Fibroblast of the conjunctiva (primary cell): Measurements from ENCODE around the gene MUCL1.
"Not testable (repeated sequence)": the region's sequence is repeated elsewhere in the genome, so short reads cannot be mapped to it uniquely, and the experiment has no call there.

Experiments used
- DNase-seq: peaks from one replicate; pipeline ENCODE4 v3.0.0-alpha.2; 2010; ENCODE audit warnings: low read depth

MUCL1 gene

GRCh38 chr12:54853933-54854538 is at the start of gene MUCL1:
Gene MUCL1, plus strand, starts transcription at chr12:54854516. Its CDS starts 67 bp downstream, at chr12:54854583.
- peak; percentile 41 for DNase-seq

GRCh38 chr12:54821676-54822075 is 32.6 kb upstream of the MUCL1 start:
- no peak for DNase-seq

GRCh38 chr12:54824402-54824801 is 29.9 kb upstream of the MUCL1 start:
- DNase-seq, result no peak

GRCh38 chr12:54829511-54829910 is 24.8 kb upstream of the MUCL1 start:
- DNase-seq, result no peak

- DNase-seq, result no peak
These were observed 24.1 kb upstream of the MUCL1 start for GRCh38 chr12:54830199-54830598.

- DNase-seq, result no peak
These were observed 22.7 kb upstream of the MUCL1 start for GRCh38 chr12:54831631-54832030.

- DNase-seq, result no peak
These were observed 14.0 kb upstream of the MUCL1 start for GRCh38 chr12:54840244-54840865.

GRCh38 chr12:54857406-54857805 is 3.1 kb downstream of the MUCL1 start:
- no peak for DNase-seq

GRCh38 chr12:54858562-54858961 is 4.2 kb downstream of the MUCL1 start:
- no peak for DNase-seq

GRCh38 chr12:54859502-54859901 is 5.2 kb downstream of the MUCL1 start:
- DNase-seq, result no peak

GRCh38 chr12:54861927-54862326 is 7.6 kb downstream of the MUCL1 start:
- no peak for DNase-seq

GRCh38 chr12:54863948-54864618 is 9.8 kb downstream of the MUCL1 start:
- DNase-seq, result no peak

GRCh38 chr12:54865683-54866324 is 11.5 kb downstream of the MUCL1 start:
- DNase-seq, result no peak

- no peak for DNase-seq
These were observed 14.4 kb downstream of the MUCL1 start for GRCh38 chr12:54868690-54869089.

GRCh38 chr12:54870048-54870447 is 15.7 kb downstream of the MUCL1 start:
- DNase-seq, result no peak

GRCh38 chr12:54870617-54871016 is 16.3 kb downstream of the MUCL1 start:
- DNase-seq, result no peak

GRCh38 chr12:54879150-54879549 is 24.8 kb downstream of the MUCL1 start:
- DNase-seq, result peak; percentile 12

GRCh38 chr12:54879579-54879978 is 25.3 kb downstream of the MUCL1 start:
- DNase-seq, result no peak

GRCh38 chr12:54882079-54882478 is 27.8 kb downstream of the MUCL1 start:
- DNase-seq, result no peak

GRCh38 chr12:54882597-54882996 is 28.3 kb downstream of the MUCL1 start:
- not testable (repeated sequence) for DNase-seq

- DNase-seq, result not testable (repeated sequence)
These were observed 34.1 kb downstream of the MUCL1 start for GRCh38 chr12:54888428-54888827.

- DNase-seq, result no peak
These were observed 36.0 kb downstream of the MUCL1 start for GRCh38 chr12:54890339-54890738.
